HCT116 (cell line): Measurements from ENCODE around the gene GMDS. TPM values are rescaled to one million over a fixed set of nuclear protein-coding genes. Genes with fewer than 3 reads are reported as not detected.

Experiments
- ATAC-seq: fragments of 200-7000 bp; cut with Tn5 transposase; 2 replicates; pipeline ENCODE4 v1.9.1; 2020; ENCODE audit warnings: mild to moderate bottlenecking, moderate library complexity
- BruUV-seq: library from RNA; stranded (reverse); fragments of 400-500 nt; replicated peaks from 2 replicates; lab custom pipeline; 2021; lab: Mats Ljungman, UMichigan
- CTCF ChIA-PET: fragments of 300-600 bp; sonication (Branson Sonifier 250); formaldehyde crosslinking; loops from one replicate; lab custom pipeline; 2021; ENCODE audit warnings: antibody characterized with exemption; lab: Charles Lee
- POLR2A ChIA-PET: fragments of 300-600, 350-600 bp; sonication (Branson Sonifier 250); formaldehyde crosslinking; loops from one replicate; lab custom pipeline; 2021; ENCODE audit warnings: antibody characterized with exemption; lab: Charles Lee
- RAD21 ChIA-PET, 2 experiments: fragments of 300-600 bp; sonication (Branson Sonifier 250); formaldehyde crosslinking; loops; one replicate each; lab custom pipeline; 2023; ENCODE audit warnings: low total read pairs in 2 of 2; ENCODE audit not compliant: uncharacterized antibody in 2 of 2, unreplicated experiment in 2 of 2, low non-redundant PET in 1 of 2; lab: Charles Lee
- DNase-seq: peaks from one replicate; pipeline ENCODE4 v3.0.0-alpha.2; 2010; ENCODE audit warnings: low read depth, low spot score
- H2AFZ ChIP-seq: fragments of 200-600 bp; shearing (Covaris generic), sonication (generic); 2 replicates; pipeline ENCODE4 v1.6.1; 2017; ENCODE audit warnings: low read depth, mixed run types, mixed read lengths, antibody characterized with exemption, low read length; ENCODE audit not compliant: poor library complexity, severe bottlenecking
- H3K27ac ChIP-seq: 2 replicates; pipeline ENCODE4 v1.5.1; 2012; ENCODE audit warnings: low read depth, low read length
- H3K27me3 ChIP-seq: fragments of 200-600 bp; sonication (generic); 2 replicates; pipeline ENCODE4 v1.6.1; 2016; ENCODE audit warnings: mixed run types, low read length, mixed read lengths; ENCODE audit not compliant: insufficient read depth
- H3K36me3 ChIP-seq, 2 experiments: fragments of 200-500 bp in 1 of 2; fragments of 200-600 bp in 1 of 2; sonication (Bioruptor generic) in 1 of 2; sonication (generic) in 1 of 2; 2 replicates each; pipeline versions ENCODE4 v1.5.1 to v1.6.1; 2014 to 2016; ENCODE audit warnings: low read length in 2 of 2, inconsistent platforms in 1 of 2, mixed read lengths in 1 of 2, mixed run types in 1 of 2; ENCODE audit not compliant: insufficient read depth in 2 of 2, control insufficient read depth in 1 of 2
- H3K4me1 ChIP-seq, 2 experiments: fragments of 200-600 bp in 1 of 2; sonication (generic) in 1 of 2; 2 replicates each; pipeline versions ENCODE4 v1.5.1 to v1.6.1; 2012 to 2017; ENCODE audit warnings: low read length in 2 of 2, inconsistent platforms in 1 of 2, mild to moderate bottlenecking in 1 of 2, mixed read lengths in 1 of 2, mixed run types in 1 of 2, moderate library complexity in 1 of 2; ENCODE audit not compliant: insufficient read depth in 2 of 2, control insufficient read depth in 1 of 2
- H3K4me2 ChIP-seq: fragments of 200-600 bp; sonication (generic); 2 replicates; pipeline ENCODE4 v1.6.1; 2017; ENCODE audit warnings: mixed run types, low read length, mixed read lengths
- H3K4me3 ChIP-seq, 2 experiments: fragments of 200-600 bp in 1 of 2; sonication (generic) in 1 of 2; replicated peaks in 1 of 2; 2 replicates each; pipeline ENCODE4 v1.5.1; 2011 to 2016; ENCODE audit warnings: low read length in 2 of 2, control low read depth in 1 of 2, low read depth in 1 of 2, mild to moderate bottlenecking in 1 of 2, mixed read lengths in 1 of 2, mixed run types in 1 of 2
- H3K79me2 ChIP-seq: fragments of 200-600 bp; sonication (generic); 2 replicates; pipeline ENCODE4 v1.6.1; 2017; ENCODE audit warnings: mild to moderate bottlenecking, mixed run types, low read length, moderate library complexity, mixed read lengths; ENCODE audit not compliant: insufficient read depth
- H3K9ac ChIP-seq: fragments of 200-600 bp; sonication (generic); 2 replicates; pipeline ENCODE4 v1.6.1; 2016; ENCODE audit warnings: low read length, mixed read lengths
- H3K9me2 ChIP-seq: fragments of 200-600 bp; sonication (generic), shearing (Covaris generic); 2 replicates; pipeline ENCODE4 v1.6.1; 2017; ENCODE audit warnings: mixed run types, mild to moderate bottlenecking, moderate library complexity; ENCODE audit not compliant: insufficient read depth
- H3K9me3 ChIP-seq, 2 experiments: fragments of 200-500 bp in 1 of 2; fragments of 200-600 bp in 1 of 2; sonication (Bioruptor generic) in 1 of 2; sonication (generic) in 1 of 2; 2 replicates each; pipeline ENCODE4 v1.6.1; 2014 to 2017; ENCODE audit warnings: low read length in 2 of 2, mixed read lengths in 2 of 2, inconsistent platforms in 1 of 2, low read depth in 1 of 2, mild to moderate bottlenecking in 1 of 2, mixed run types in 1 of 2, moderate library complexity in 1 of 2; ENCODE audit not compliant: control insufficient read depth in 1 of 2, insufficient read depth in 1 of 2
- H4K20me1 ChIP-seq: fragments of 200-600 bp; sonication (generic), shearing (Covaris generic); 2 replicates; pipeline ENCODE4 v1.6.1; 2017; ENCODE audit warnings: mixed run types, mild to moderate bottlenecking, moderate library complexity; ENCODE audit not compliant: insufficient read depth
- ATF3 ChIP-seq: IDR thresholded peaks from 2 replicates; pipeline ENCODE4 v1.6.1; 2012
- CEBPB ChIP-seq: IDR thresholded peaks from 2 replicates; pipeline ENCODE4 v1.6.1; 2012; ENCODE audit warnings: low read depth
- CTCF ChIP-seq, 3 experiments: fragments of 200-600 bp in 1 of 3; sonication (generic) in 1 of 3; IDR thresholded peaks in 2 of 3; conservative IDR thresholded peaks in 1 of 3; 2 replicates each; pipeline ENCODE4 v1.5.1; 2012 to 2017; ENCODE audit warnings: low read depth in 2 of 3, low read length in 2 of 3, antibody characterized with exemption in 1 of 3, borderline replicate concordance in 1 of 3, control low read depth in 1 of 3, mild to moderate bottlenecking in 1 of 3, mixed read lengths in 1 of 3, mixed run types in 1 of 3, moderate library complexity in 1 of 3; ENCODE audit not compliant: insufficient read depth in 1 of 3
- EGR1 ChIP-seq: IDR thresholded peaks from 2 replicates; pipeline ENCODE4 v1.6.1; 2012; ENCODE audit warnings: low read depth
- EZH2phosphoT487 ChIP-seq: fragments of 200-600 bp; IDR thresholded peaks from 2 replicates; pipeline ENCODE4 v1.6.1; 2018; ENCODE audit warnings: antibody characterized with exemption, borderline replicate concordance
- FOSL1 ChIP-seq: IDR thresholded peaks from 2 replicates; pipeline ENCODE4 v1.6.1; 2012; ENCODE audit warnings: low read depth
- JUND ChIP-seq: IDR thresholded peaks from 2 replicates; pipeline ENCODE4 v1.6.1; 2012
- MAX ChIP-seq: IDR thresholded peaks from 2 replicates; pipeline ENCODE4 v1.6.1; 2012
- POLR2A ChIP-seq: IDR thresholded peaks from 2 replicates; pipeline ENCODE4 v1.7.0; 2011; ENCODE audit warnings: borderline replicate concordance; ENCODE audit not compliant: insufficient read depth, insufficient read length; ENCODE audit errors: extremely low read depth
- POLR2AphosphoS5 ChIP-seq: IDR thresholded peaks from 2 replicates; pipeline ENCODE4 v1.6.1; 2011; ENCODE audit warnings: mild to moderate bottlenecking, low read depth, low read length, moderate library complexity
- RAD21 ChIP-seq: IDR thresholded peaks from 2 replicates; pipeline ENCODE4 v1.6.1; 2012; ENCODE audit warnings: low read depth, mild to moderate bottlenecking
- REST ChIP-seq: IDR thresholded peaks from 2 replicates; pipeline ENCODE4 v1.6.1; 2012; ENCODE audit warnings: low read depth
- SIN3A ChIP-seq: IDR thresholded peaks from 2 replicates; pipeline ENCODE4 v1.6.1; 2012; ENCODE audit warnings: low read depth
- SP1 ChIP-seq: IDR thresholded peaks from 2 replicates; pipeline ENCODE4 v1.6.1; 2012; ENCODE audit warnings: low read depth
- SRF ChIP-seq: IDR thresholded peaks from 2 replicates; pipeline ENCODE4 v1.6.1; 2012; ENCODE audit warnings: low read depth
- TCF7L2 ChIP-seq: IDR thresholded peaks from 2 replicates; pipeline ENCODE4 v1.7.0; 2011; ENCODE audit warnings: borderline replicate concordance, inconsistent platforms; ENCODE audit not compliant: insufficient read depth, insufficient read length; ENCODE audit errors: extremely low read depth
- YY1 ChIP-seq: IDR thresholded peaks from 2 replicates; pipeline ENCODE4 v1.6.1; 2011; ENCODE audit warnings: low read length, low read depth, moderate library complexity, mild to moderate bottlenecking; ENCODE audit not compliant: insufficient replicate concordance; ENCODE audit errors: extremely low read depth
- ZBTB33 ChIP-seq: IDR thresholded peaks from 2 replicates; pipeline ENCODE4 v1.6.1; 2011; ENCODE audit warnings: mild to moderate bottlenecking, low read length, moderate library complexity; ENCODE audit not compliant: insufficient replicate concordance; ENCODE audit errors: extremely low read depth
- ZFX ChIP-seq: fragments of 450-650 bp; IDR thresholded peaks from 2 replicates; pipeline ENCODE4 v1.6.1; 2017
- ZNF274 ChIP-seq: fragments of 200-500 bp; sonication (Bioruptor generic); IDR thresholded peaks from 2 replicates; pipeline ENCODE4 v1.6.1; 2014; ENCODE audit warnings: mild to moderate bottlenecking, low read depth, low read length, inconsistent platforms
- intact Hi-C: fragments of 100-400 bp; cut with micrococcal nuclease; formaldehyde crosslinking; loops from 2 replicates; pipeline ENCODE4 v1.10.0; 2022
- total RNA-seq: library from RNA; stranded (reverse); gene quantifications from one replicate; pipeline ENCODE4 v1.2.1, GENCODE V29; 2021; ENCODE audit not compliant: unreplicated experiment

GMDS gene
- total RNA-seq, 1 experiment from 2014 or later: 34.4 TPM

GRCh38 chr6:1960486-1961142, 284.8 kb downstream of the GMDS start:
- no peak overlapping the region for H2AFZ ChIP-seq
- DNase-seq (no peak), ATAC-seq (no peak)
- no peaks in the 10 kb centered on the region for H3K79me2 ChIP-seq
- H3K4me1 ChIP-seq: no peaks in the 10 kb centered on the region
- H3K27ac ChIP-seq: no peak overlapping the region
- POLR2A ChIA-PET: no interaction called here
- no peaks in the 10 kb centered on the region for H3K27me3 ChIP-seq
- no peaks in the 10 kb centered on the region for H3K9me3 ChIP-seq
- TF ChIP-seq FOSL1 (no peak), EZH2phosphoT487 (no peak), REST (no peak), RAD21 (no peak), EGR1 (no peak), TCF7L2 (no peak), SRF (no peak), POLR2AphosphoS5 (no peak), ATF3 (no peak), POLR2A (no peak), JUND (no peak), YY1 (no peak), CTCF (IDR thresholded peaks at IDR 0.05 in 2 of 3, conservative IDR thresholded peaks at IDR 0.05 in 1 of 3; ENCODE audit: borderline replicate concordance in 1 of 3, insufficient read depth in 1 of 3, low read depth in 2 of 3, low read length in 2 of 3) (no peak), ZBTB33 (no peak), ZFX (no peak), CEBPB (no peak), SP1 (no peak), MAX (no peak), SIN3A (no peak), ZNF274 (no peak)
- no peak overlapping the region for H3K4me3 ChIP-seq
- intact Hi-C loops: no loop called here
- H3K9me2 ChIP-seq: no peaks in the 10 kb centered on the region
- no peak overlapping the region for H3K4me2 ChIP-seq
- H3K36me3 ChIP-seq: no peaks in the 10 kb centered on the region
- RAD21 ChIA-PET: no interaction called here
- no peak overlapping the region for H3K9ac ChIP-seq
- CTCF ChIA-PET: no interaction called here
- no peaks in the 10 kb centered on the region for H4K20me1 ChIP-seq
- BruUV-seq: no TSS peak
